ENCODE results near the gene TRABD2B. TPM values are rescaled to one million over a fixed set of nuclear protein-coding genes. Genes with fewer than 3 reads are reported as not detected.

The TRABD2B gene
- polyA plus RNA-seq, 1 of the 3 experiments (the other 2 are of a cell fraction) = 0.03 TPM

DNA sequence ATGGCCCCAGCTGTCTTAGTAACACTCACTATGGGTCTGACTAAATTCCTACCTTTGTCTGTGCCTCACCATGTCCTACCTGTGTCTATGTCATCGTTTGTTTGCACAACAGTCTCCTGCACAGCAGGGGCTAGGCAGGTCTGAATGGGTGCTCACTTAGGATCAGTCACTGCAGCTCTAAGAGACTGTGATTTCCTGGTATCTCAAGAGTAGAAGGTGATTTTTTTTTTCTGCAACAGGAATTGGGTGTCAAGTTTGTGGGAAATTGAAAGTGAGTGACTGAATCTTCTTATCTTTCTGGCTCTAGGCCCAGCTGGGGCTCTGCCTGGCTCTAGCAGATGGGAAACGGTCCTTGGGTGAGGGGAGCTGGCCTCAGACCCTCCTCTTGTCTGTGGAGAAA lies 46.4 kb upstream of the TRABD2B start:
- Histone ChIP-seq H2AFZ (ENCODE audit: low read depth) (no peak overlapping the region), H3K9me2 (no peaks in the 10 kb centered on the region), H3K4me2 (no peak overlapping the region), H3K4me3 (ENCODE audit: low read depth in 2 of 2, low read length in 1 of 2) (no peak overlapping the region), H3F3A (replicated peaks; ENCODE audit: insufficient read depth) (no peaks in the 10 kb centered on the region), H3K9ac (no peak overlapping the region), H3K9me3 (no peaks in the 10 kb centered on the region), H3K4me1 (ENCODE audit: control insufficient read depth in 1 of 2, insufficient read depth in 2 of 2, low read depth in 1 of 2, low read length in 1 of 2) (peaks cover 8 to 9% of the 10 kb centered on the region in 2 experiments; a peak in 2 of 4 replicates), H3K27ac (ENCODE audit: low read depth in 2 of 2, low read length in 1 of 2) (no peak overlapping the region), H3K36me3 (replicated peaks in 1 of 2; ENCODE audit: control insufficient read depth in 1 of 2, insufficient read depth in 2 of 2, low read length in 1 of 2) (no peaks in the 10 kb centered on the region), H3K79me2 (ENCODE audit: insufficient read depth) (no peaks in the 10 kb centered on the region), H4K20me1 (ENCODE audit: insufficient read depth) (no peaks in the 10 kb centered on the region), H3K27me3 (ENCODE audit: insufficient read depth) (no peaks in the 10 kb centered on the region)
- POLR2A ChIA-PET = no interaction called here
- DNase-seq = no peak
- CTCF ChIA-PET = interaction anchor here (0.9 to 4.7 kb wide), 5 partner anchors 17 to 606 kb away, joined by 3 to 25 read pairs (median 3); partner anchors contain the start of gene FOXD2
- no peak for TF ChIP-seq GATA2 (CRISPR knock-in tag; IDR thresholded peaks at IDR 0.05)
- TF ChIP-seq JUND (IDR thresholded peaks at IDR 0.05) = no peak
- no peak for TF ChIP-seq FOXJ3 (CRISPR knock-in tag; IDR thresholded peaks at IDR 0.05)
- TF ChIP-seq NRF1 (IDR thresholded peaks at IDR 0.05; ENCODE audit: low read depth, low read length) = no peak
- no peak for TF ChIP-seq RCOR1 (IDR thresholded peaks at IDR 0.05; ENCODE audit: low read length)
- no peak for TF ChIP-seq FOSL2 (IDR thresholded peaks at IDR 0.05; ENCODE audit: borderline replicate concordance, low read depth)
- TF ChIP-seq RAD21 (IDR thresholded peaks at IDR 0.05; ENCODE audit: low read length) = no peak
- no peak for TF ChIP-seq FOXM1 (IDR thresholded peaks at IDR 0.05; ENCODE audit: low read depth)
- WGBS (ENCODE audit: low lambda C conversion rate) = 9% methylated on average over 2 of the region's 2 CpGs

DNA sequence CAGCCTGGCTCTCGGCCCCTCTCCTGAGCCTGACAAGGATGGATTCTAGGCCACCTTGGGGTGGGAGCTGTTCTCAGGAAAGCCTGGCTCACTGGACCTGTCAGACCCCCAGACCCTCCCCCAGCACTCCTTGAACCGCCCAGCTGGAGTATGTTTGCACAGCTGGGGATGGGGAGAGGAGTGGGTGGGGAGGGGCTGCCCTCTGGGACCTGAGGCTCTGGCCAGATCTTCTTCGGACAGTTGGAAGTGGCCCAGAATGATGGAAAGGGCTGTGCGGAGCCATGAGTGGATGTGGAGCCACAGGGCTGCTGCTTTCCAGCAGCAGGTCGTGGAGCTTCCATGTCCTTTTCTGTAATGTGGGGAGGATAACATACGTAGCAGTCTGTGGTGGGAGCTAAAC lies 43.0 kb upstream of the TRABD2B start:
- no peak for DNase-seq
- Histone ChIP-seq H3F3A (replicated peaks; ENCODE audit: insufficient read depth) (no peaks in the 10 kb centered on the region), H3K27ac (ENCODE audit: low read depth in 2 of 2, low read length in 1 of 2) (no peak overlapping the region), H3K79me2 (ENCODE audit: insufficient read depth) (no peaks in the 10 kb centered on the region), H3K4me3 (ENCODE audit: low read depth in 2 of 2, low read length in 1 of 2) (no peak overlapping the region), H3K36me3 (replicated peaks in 1 of 2; ENCODE audit: control insufficient read depth in 1 of 2, insufficient read depth in 2 of 2, low read length in 1 of 2) (no peaks in the 10 kb centered on the region), H3K9me2 (no peaks in the 10 kb centered on the region), H4K20me1 (ENCODE audit: insufficient read depth) (no peaks in the 10 kb centered on the region), H3K4me2 (no peak overlapping the region), H3K27me3 (ENCODE audit: insufficient read depth) (no peaks in the 10 kb centered on the region), H3K9ac (no peak overlapping the region), H3K4me1 (ENCODE audit: control insufficient read depth in 1 of 2, insufficient read depth in 2 of 2, low read depth in 1 of 2, low read length in 1 of 2) (peaks cover 0 to 8% of the 10 kb centered on the region in 2 experiments; a peak in 1 of 4 replicates), H2AFZ (ENCODE audit: low read depth) (no peak overlapping the region), H3K9me3 (no peaks in the 10 kb centered on the region)
- ChIA-PET CTCF (interaction anchor here (0.8 to 3.3 kb wide), 5 partner anchors 11 to 608 kb away, joined by 3 to 18 read pairs (median 3); no protein-coding TSS in a partner anchor), POLR2A (no interaction called here)
- WGBS (ENCODE audit: low lambda C conversion rate) = 58% methylated on average over 6 of the region's 6 CpGs
- no peak for TF ChIP-seq SIN3A (IDR thresholded peaks at IDR 0.05; ENCODE audit: borderline replicate concordance, low read depth, low read length)
- no peak for TF ChIP-seq TEAD4 (IDR thresholded peaks at IDR 0.05; ENCODE audit: borderline replicate concordance, insufficient read depth)
- TF ChIP-seq RFX5 (IDR thresholded peaks at IDR 0.05; ENCODE audit: low read length) = no peak
- no peak for TF ChIP-seq RAD21 (IDR thresholded peaks at IDR 0.05; ENCODE audit: low read length)

DNA sequence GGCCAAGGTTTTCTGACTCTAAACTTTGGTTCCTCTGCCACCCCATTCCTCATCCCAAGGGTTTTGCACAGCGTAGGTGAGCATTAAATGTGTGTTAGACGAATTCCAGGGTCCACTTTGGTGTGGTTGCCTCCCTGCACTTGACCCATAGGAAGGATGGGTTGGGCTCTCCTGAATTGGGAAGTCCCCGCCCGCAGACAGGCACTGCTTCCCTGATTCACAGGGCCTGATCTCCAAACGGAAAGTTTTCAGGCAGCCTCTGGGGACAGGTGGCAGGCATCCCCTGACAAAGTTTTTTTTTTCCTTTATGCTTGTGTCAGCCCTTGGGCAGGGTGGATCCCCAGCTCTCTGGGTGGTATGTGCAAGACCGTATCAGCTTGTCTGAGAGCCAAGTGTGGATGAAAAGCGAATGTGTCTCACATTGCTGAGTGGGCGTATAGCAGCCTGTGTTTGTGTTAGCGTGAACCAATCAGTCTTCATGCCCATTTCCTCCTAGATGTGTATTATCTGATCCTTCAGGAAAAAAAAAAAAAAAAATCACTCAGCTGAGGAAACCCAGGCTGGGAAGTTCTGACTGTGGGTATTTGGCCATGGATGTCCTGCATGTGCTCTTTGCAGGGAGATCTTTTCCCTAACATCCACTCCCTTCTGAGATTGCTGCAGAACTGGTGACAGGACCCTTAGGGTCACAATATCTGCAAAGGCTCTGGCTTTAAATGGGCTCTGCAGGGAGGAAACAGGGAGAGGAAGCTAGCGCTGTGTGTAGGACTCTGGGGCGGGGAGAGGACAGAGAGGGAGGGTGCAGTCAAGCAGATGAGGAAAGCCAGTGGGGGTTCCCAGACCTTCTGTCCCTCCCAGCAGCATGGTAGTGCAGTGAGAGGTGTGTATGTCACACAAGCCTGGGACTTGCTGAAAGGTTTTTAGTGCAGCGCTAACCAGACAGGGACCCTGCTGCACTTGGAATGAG lies 42.2 kb upstream of the TRABD2B start:
- 54% methylated on average over 9 of the region's 12 CpGs for WGBS (ENCODE audit: low lambda C conversion rate)
- no peak overlapping the region for H2AFZ ChIP-seq (ENCODE audit: low read depth)
- no peaks in the 10 kb centered on the region for H4K20me1 ChIP-seq (ENCODE audit: insufficient read depth)
- CTCF ChIA-PET = interaction anchor here (1.2 to 3.3 kb wide), 4 partner anchors 12 to 607 kb away, joined by 3 to 18 read pairs (median 3); no protein-coding TSS in a partner anchor
- H3K27ac ChIP-seq (ENCODE audit: low read depth in 2 of 2, low read length in 1 of 2) = no peak overlapping the region
- TF ChIP-seq TEAD4 (IDR thresholded peaks at IDR 0.05; ENCODE audit: borderline replicate concordance, insufficient read depth) (no peak), TCF12 (IDR thresholded peaks at IDR 0.05) (no peak), RFX5 (IDR thresholded peaks at IDR 0.05; ENCODE audit: low read length) (no peak), RXRA (IDR thresholded peaks at IDR 0.05; ENCODE audit: borderline replicate concordance, low read depth) (no peak), CHD2 (IDR thresholded peaks at IDR 0.05; ENCODE audit: low read length, partially characterized antibody) (no peak), GABPA (IDR thresholded peaks at IDR 0.05; ENCODE audit: low read depth) (no peak), MXI1 (IDR thresholded peaks at IDR 0.05; ENCODE audit: low read depth, low read length) (no peak)
- TF ChIP-seq, protein P1, sequence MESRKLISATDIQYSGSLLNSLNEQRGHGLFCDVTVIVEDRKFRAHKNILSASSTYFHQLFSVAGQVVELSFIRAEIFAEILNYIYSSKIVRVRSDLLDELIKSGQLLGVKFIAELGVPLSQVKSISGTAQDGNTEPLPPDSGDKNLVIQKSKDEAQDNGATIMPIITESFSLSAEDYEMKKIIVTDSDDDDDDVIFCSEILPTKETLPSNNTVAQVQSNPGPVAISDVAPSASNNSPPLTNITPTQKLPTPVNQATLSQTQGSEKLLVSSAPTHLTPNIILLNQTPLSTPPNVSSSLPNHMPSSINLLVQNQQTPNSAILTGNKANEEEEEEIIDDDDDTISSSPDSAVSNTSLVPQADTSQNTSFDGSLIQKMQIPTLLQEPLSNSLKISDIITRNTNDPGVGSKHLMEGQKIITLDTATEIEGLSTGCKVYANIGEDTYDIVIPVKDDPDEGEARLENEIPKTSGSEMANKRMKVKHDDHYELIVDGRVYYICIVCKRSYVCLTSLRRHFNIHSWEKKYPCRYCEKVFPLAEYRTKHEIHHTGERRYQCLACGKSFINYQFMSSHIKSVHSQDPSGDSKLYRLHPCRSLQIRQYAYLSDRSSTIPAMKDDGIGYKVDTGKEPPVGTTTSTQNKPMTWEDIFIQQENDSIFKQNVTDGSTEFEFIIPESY (IDR thresholded peaks at IDR 0.05; ENCODE audit: borderline replicate concordance, low read depth) = no peak
- H3K9me2 ChIP-seq = no peaks in the 10 kb centered on the region
- DNase-seq = no peak
- H3K9me3 ChIP-seq = no peaks in the 10 kb centered on the region
- no peaks in the 10 kb centered on the region for H3K79me2 ChIP-seq (ENCODE audit: insufficient read depth)
- H3K4me1 ChIP-seq (ENCODE audit: control insufficient read depth in 1 of 2, insufficient read depth in 2 of 2, low read depth in 1 of 2, low read length in 1 of 2) = peaks cover 0 to 8% of the 10 kb centered on the region in 2 experiments; a peak in 1 of 4 replicates
- no peak overlapping the region for H3K4me2 ChIP-seq
- no peak overlapping the region for H3K4me3 ChIP-seq (ENCODE audit: low read depth in 2 of 2, low read length in 1 of 2)
- H3K36me3 ChIP-seq (replicated peaks in 1 of 2; ENCODE audit: control insufficient read depth in 1 of 2, insufficient read depth in 2 of 2, low read length in 1 of 2) = no peaks in the 10 kb centered on the region
- POLR2A ChIA-PET = no interaction called here
- no peaks in the 10 kb centered on the region for H3K27me3 ChIP-seq (ENCODE audit: insufficient read depth)
- no peak overlapping the region for H3K9ac ChIP-seq
- no peaks in the 10 kb centered on the region for H3F3A ChIP-seq (replicated peaks; ENCODE audit: insufficient read depth)

Data from SK-N-SH (cell line).